ENCODE measurements around the gene CACNB3. TPM values are rescaled to one million over a fixed set of nuclear protein-coding genes. Genes with fewer than 3 reads are reported as not detected.

The CACNB3 gene
- total and polyA plus RNA-seq, 2 of the 13 experiments (the other 11 are each of a cell fraction or from before 2014, with no cell fraction given), result 0.29 to 0.54 TPM

DNA sequence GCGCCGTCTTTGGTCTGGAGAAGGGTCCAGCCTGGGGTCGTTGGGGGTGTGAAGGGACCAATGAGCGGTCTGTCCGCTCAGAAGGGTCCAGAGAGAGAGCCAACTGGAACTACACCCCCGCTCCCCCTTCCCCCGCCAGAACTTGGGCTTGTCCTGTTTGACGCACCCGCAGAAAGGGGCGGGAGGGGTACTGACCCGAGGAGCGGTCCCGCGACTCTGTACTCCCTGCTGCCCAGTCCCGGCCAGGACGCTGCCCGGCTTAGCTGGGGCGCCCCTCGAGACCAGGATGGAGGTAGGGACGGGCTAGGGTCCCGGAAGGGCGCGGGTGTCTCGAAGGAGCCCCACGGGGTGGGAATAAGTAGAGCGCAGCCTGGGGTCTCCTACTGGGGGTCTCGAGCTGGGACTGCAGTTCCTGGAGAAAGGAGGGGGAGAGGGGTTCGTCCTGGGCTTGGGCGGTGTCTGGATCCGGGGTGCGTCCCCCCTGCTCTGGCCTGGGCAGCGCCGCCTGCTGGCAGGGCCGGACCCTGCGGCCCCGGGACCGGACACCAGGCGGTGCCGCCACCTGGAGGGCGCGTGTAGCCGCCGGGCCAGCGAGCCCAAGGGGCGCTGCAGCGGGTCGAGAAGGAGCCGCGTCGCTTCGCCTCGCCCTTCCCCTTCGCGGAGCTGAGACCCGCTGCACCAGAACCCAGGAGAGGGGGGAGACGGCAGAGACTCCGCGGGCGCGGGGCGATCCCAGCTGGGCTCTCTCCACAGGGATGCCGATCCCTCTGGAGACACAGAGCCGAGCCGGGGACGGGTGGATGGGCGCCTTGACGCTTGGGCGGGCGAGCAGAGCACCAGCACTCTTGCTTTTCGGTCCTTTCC is 3.8 kb upstream of the CACNB3 start (continued):
- TF ChIP-seq, protein P1, sequence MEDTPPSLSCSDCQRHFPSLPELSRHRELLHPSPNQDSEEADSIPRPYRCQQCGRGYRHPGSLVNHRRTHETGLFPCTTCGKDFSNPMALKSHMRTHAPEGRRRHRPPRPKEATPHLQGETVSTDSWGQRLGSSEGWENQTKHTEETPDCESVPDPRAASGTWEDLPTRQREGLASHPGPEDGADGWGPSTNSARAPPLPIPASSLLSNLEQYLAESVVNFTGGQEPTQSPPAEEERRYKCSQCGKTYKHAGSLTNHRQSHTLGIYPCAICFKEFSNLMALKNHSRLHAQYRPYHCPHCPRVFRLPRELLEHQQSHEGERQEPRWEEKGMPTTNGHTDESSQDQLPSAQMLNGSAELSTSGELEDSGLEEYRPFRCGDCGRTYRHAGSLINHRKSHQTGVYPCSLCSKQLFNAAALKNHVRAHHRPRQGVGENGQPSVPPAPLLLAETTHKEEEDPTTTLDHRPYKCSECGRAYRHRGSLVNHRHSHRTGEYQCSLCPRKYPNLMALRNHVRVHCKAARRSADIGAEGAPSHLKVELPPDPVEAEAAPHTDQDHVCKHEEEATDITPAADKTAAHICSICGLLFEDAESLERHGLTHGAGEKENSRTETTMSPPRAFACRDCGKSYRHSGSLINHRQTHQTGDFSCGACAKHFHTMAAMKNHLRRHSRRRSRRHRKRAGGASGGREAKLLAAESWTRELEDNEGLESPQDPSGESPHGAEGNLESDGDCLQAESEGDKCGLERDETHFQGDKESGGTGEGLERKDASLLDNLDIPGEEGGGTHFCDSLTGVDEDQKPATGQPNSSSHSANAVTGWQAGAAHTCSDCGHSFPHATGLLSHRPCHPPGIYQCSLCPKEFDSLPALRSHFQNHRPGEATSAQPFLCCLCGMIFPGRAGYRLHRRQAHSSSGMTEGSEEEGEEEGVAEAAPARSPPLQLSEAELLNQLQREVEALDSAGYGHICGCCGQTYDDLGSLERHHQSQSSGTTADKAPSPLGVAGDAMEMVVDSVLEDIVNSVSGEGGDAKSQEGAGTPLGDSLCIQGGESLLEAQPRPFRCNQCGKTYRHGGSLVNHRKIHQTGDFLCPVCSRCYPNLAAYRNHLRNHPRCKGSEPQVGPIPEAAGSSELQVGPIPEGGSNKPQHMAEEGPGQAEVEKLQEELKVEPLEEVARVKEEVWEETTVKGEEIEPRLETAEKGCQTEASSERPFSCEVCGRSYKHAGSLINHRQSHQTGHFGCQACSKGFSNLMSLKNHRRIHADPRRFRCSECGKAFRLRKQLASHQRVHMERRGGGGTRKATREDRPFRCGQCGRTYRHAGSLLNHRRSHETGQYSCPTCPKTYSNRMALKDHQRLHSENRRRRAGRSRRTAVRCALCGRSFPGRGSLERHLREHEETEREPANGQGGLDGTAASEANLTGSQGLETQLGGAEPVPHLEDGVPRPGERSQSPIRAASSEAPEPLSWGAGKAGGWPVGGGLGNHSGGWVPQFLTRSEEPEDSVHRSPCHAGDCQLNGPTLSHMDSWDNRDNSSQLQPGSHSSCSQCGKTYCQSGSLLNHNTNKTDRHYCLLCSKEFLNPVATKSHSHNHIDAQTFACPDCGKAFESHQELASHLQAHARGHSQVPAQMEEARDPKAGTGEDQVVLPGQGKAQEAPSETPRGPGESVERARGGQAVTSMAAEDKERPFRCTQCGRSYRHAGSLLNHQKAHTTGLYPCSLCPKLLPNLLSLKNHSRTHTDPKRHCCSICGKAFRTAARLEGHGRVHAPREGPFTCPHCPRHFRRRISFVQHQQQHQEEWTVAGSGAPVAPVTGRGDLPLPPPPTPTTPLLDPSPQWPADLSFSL (CRISPR knock-in tag; IDR thresholded peaks at IDR 0.05), result no peak
- TF ChIP-seq, protein P2, sequence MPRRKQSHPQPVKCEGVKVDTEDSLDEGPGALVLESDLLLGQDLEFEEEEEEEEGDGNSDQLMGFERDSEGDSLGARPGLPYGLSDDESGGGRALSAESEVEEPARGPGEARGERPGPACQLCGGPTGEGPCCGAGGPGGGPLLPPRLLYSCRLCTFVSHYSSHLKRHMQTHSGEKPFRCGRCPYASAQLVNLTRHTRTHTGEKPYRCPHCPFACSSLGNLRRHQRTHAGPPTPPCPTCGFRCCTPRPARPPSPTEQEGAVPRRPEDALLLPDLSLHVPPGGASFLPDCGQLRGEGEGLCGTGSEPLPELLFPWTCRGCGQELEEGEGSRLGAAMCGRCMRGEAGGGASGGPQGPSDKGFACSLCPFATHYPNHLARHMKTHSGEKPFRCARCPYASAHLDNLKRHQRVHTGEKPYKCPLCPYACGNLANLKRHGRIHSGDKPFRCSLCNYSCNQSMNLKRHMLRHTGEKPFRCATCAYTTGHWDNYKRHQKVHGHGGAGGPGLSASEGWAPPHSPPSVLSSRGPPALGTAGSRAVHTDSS (CRISPR knock-in tag; conservative IDR thresholded peaks at IDR 0.05), result 0 out of 2 replicates have a peak, but pooled peaks have one; percentile 87
- TF ChIP-seq ZNF34 (CRISPR knock-in tag; IDR thresholded peaks at IDR 0.05; ENCODE audit: borderline replicate concordance), result no peak
- 0 out of 2 replicates have a peak, but pooled peaks have one; percentile 10 for TF ChIP-seq ZNF138 (CRISPR knock-in tag; IDR thresholded peaks at IDR 0.05; ENCODE audit: low read depth)
- TF ChIP-seq ZNF274 (CRISPR knock-in tag; IDR thresholded peaks at IDR 0.05), result no peak; the same call in 1 of the 2 replicates
- no peak for TF ChIP-seq TCF7 (IDR thresholded peaks at IDR 0.05; ENCODE audit: low read depth)
- peak; percentile 81; the same call in 1 of the 2 replicates for TF ChIP-seq RFXAP (CRISPR knock-in tag; IDR thresholded peaks at IDR 0.05; ENCODE audit: borderline replicate concordance)
- peak; percentile 59; the same call in 1 of the 2 replicates for TF ChIP-seq ZNF331 (CRISPR knock-in tag; IDR thresholded peaks at IDR 0.05)
- TF ChIP-seq ZNF776 (CRISPR knock-in tag; IDR thresholded peaks at IDR 0.05), result peak; percentile 89
- TF ChIP-seq, protein P3, sequence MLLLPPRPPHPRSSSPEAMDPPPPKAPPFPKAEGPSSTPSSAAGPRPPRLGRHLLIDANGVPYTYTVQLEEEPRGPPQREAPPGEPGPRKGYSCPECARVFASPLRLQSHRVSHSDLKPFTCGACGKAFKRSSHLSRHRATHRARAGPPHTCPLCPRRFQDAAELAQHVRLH (CRISPR knock-in tag; IDR thresholded peaks at IDR 0.05; ENCODE audit: borderline replicate concordance, low read depth), result no peak; the same call in 1 of the 2 replicates
- peak; percentile 64 for TF ChIP-seq ZBTB7B (CRISPR knock-in tag; IDR thresholded peaks at IDR 0.05)
- TF ChIP-seq DR1 (CRISPR knock-in tag; IDR thresholded peaks at IDR 0.05), result peak; percentile 71
- no peak for TF ChIP-seq SIN3B (IDR thresholded peaks at IDR 0.05; ENCODE audit: low read length)
- no peak for TF ChIP-seq RORA (CRISPR knock-in tag; IDR thresholded peaks at IDR 0.05)
- TF ChIP-seq ZSCAN21 (CRISPR knock-in tag; IDR thresholded peaks at IDR 0.05; ENCODE audit: borderline replicate concordance), result peak; percentile 48; the same call in 1 of the 2 replicates
- TF ChIP-seq, protein P4, sequence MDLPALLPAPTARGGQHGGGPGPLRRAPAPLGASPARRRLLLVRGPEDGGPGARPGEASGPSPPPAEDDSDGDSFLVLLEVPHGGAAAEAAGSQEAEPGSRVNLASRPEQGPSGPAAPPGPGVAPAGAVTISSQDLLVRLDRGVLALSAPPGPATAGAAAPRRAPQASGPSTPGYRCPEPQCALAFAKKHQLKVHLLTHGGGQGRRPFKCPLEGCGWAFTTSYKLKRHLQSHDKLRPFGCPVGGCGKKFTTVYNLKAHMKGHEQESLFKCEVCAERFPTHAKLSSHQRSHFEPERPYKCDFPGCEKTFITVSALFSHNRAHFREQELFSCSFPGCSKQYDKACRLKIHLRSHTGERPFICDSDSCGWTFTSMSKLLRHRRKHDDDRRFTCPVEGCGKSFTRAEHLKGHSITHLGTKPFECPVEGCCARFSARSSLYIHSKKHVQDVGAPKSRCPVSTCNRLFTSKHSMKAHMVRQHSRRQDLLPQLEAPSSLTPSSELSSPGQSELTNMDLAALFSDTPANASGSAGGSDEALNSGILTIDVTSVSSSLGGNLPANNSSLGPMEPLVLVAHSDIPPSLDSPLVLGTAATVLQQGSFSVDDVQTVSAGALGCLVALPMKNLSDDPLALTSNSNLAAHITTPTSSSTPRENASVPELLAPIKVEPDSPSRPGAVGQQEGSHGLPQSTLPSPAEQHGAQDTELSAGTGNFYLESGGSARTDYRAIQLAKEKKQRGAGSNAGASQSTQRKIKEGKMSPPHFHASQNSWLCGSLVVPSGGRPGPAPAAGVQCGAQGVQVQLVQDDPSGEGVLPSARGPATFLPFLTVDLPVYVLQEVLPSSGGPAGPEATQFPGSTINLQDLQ (CRISPR knock-in tag; IDR thresholded peaks at IDR 0.05), result no peak
- peak; percentile 16; the same call in 1 of the 2 replicates for TF ChIP-seq GATAD1 (CRISPR knock-in tag; IDR thresholded peaks at IDR 0.05)
- no peak for TF ChIP-seq ATRX (CRISPR knock-in tag; IDR thresholded peaks at IDR 0.05; ENCODE audit: borderline replicate concordance)
